HG02610 (cell line): ENCODE results near the gene ZYX.

Experiments used
- ATAC-seq: cut with Tn5 transposase; IDR thresholded peaks from one replicate; pipeline ENCODE4 v1.9.1; 2021; ENCODE audit warnings: mild to moderate bottlenecking, moderate library complexity; ENCODE audit not compliant: unreplicated experiment

Gene ZYX

DNA sequence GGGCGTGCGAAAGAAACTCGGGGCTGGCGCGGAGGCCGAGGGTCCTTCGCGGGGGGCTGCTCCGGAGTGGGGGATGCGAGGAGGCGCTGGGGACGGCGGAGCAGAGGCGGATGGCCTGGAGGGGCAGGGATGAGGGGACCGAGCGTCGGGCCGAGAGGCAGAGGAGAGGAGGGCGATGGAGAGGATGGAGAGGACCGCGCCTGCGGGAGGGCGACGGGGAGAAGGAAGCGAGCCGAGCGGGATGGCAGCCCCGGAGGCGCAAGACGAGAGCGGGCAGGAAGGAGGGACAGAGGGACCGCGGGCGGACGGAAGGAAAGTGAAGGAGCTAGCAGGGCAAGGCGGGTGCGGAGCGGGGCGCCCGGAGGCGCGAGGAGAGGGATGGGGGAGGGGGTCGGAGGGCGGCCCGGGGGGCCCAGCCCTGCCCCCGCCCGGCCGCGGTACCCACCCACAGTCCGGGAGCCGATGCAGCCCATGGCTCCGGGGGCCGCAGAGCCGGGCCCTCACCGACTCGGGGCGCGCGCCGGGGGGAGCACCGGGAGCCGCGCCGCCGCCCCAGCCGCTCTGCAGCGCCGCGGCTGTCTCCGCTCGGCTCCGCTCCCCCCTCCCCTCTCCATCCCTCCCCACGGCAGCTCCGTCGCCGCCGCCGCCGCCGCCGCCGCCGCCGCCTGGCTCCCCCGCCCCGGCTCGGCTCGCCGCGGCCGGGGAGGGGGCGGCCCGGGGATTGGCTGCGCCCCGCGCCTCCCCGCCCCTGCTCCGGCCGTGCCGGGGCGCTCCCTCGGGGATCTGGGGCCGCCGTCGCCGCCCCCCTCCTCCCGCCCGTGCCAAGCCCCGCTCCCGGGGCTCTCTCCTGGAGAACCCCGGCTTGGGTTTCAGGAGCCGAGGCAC is 18.8 kb upstream of the ZYX start, which contains the start of gene FAM131B:
TSS of gene FAM131B (minus strand) at position 583 of the 885 bp plus-strand sequence. CDS start at position 473, 110 bp downstream.
- ATAC-seq = no peak

DNA sequence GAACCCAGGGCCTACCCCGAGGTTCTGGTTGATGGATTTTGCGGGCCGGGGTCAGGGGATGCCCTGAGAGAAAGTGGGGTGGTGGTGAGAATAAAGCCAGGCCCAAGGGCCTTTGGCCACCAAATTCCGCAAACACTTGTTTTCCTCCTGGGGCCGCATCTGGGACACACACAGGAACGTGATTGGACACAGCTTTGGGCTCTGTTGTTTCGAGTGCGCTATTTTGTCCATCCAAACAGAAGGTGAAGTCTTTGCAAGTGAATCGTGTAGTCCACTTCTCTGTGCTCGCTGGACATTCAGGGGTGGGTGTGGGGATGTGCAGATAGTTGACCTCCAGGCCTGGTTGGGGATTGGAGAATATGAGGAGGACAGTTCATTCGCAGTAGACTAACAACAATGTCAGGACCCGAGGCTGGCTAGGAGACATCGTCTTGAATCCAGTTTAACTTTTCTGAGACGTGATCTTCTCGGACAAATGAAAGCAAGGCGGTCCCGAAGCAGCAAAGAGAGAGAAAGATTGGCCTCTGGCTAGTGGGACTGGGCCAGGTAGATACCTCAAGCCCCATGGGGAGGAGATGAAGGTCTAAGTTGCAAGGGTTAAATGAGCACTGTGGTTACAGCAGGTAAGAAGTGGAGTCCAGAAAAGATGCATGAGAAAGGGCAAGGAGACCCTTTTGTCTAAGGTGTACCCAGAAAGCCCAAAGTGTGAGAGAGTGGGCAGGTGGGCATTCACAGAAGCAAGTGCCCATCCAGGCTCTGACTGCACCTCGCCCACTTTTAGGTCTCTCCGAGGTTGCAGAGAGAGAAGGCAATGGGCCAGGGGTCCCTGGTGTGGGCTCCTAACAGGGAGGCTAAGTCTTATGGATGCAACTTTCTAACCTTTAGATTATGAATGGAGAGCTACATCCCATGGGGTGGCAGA is 17.9 kb upstream of the ZYX start:
- ATAC-seq = no peak

DNA sequence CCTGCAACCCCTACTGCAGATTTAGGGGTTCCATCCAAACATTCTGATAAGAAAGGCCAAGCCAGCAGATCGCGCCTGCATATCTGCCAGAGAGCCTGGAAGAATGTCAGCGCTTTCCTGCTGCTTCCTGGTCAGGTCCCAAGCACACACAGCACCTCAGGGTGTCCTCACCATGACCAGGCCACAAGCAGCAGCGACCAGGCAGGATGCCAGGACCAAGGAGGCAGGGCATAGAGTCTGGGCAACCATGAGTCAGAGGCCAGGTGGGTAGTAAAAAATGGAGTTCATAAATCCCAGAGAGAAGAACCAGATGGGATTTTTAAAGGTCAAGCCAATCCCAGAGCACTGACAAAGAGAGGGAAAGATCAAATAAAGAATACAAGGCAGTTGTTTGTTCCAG is 13.2 kb upstream of the ZYX start:
- no peak for ATAC-seq

DNA sequence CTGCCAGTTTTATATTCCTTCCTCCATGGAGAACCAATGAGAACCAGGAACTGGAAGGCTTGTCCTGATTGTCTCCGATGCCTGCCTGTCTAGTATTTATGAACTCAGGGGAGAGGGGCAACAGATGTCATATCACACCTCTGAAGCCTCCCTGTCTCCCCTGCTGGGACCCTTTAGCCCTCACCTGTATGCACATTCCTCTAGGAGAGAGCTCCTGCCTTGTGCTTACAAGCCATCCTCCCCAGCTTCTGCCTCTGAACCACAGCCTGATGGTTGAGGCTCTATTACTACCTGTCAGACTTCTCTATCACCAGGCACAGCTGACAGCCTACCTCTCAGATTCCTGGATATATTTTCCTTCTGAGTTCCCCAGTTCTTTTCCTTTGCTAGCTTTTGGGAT is 12.8 kb upstream of the ZYX start:
- no peak for ATAC-seq

DNA sequence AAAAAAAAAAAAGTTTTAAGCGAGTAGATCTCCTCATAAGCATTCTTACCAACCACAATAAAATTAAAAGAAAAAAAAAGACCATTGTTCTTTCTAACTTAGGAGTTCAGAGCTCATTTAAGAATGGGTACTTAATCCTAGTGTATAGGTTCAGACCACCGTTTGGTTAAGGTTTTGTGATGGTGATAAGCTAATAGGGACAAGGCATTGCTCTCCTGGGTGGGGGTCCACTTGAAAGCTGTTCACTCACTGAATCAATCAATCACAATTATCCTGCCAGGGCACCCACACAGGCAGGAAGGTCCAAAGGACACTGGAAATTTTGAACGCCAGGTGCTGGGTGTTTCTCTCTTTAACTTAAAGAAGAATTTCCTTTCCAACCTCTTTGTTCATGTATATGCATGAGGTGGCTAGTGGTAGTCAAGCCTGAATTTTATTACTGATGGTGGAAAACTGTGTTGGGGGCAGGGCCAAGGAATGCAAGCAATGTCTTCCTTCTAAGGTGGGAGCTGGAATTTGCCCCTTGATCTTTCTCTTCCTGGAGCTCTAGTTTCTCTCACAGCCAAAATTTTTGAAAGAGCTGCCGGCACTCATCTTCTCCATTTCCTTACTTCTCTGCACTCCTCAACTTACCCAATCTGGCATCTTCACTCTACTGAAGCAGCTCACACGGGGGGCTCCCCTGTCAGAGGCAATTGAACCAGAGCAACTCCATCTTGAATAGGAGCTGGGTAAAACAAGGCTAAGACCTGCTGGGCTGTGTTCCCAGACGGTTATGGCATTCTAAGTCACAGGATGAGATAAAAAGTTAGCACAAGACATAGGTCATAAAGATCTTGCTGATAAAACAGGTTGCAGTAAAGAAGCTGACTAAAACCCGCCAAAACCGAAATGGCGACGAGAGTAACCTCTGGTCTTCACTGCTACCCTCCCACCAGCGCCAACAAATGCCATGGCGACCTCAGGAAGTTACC is 11.2 kb upstream of the ZYX start:
- ATAC-seq = no peak

DNA sequence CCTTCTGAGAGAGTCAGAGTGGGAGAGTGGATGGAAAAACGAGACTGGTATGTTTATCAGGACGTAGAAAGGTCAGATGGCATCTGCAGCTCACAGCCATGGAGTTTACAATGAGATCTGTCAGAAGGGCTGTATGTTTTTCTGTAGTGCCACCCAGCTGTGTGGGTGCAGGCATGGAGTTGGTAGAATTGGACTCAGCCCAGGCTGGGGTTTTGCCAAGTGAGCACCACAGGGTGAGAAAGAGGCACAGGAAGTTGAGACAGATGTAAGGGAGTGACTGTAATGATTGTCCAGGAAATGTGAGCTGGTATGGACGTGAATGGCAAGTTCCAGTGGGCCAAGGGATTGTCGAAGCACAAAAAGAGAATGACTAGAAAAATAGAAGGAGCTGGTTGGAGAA is 9.1 kb upstream of the ZYX start:
- ATAC-seq = no peak

DNA sequence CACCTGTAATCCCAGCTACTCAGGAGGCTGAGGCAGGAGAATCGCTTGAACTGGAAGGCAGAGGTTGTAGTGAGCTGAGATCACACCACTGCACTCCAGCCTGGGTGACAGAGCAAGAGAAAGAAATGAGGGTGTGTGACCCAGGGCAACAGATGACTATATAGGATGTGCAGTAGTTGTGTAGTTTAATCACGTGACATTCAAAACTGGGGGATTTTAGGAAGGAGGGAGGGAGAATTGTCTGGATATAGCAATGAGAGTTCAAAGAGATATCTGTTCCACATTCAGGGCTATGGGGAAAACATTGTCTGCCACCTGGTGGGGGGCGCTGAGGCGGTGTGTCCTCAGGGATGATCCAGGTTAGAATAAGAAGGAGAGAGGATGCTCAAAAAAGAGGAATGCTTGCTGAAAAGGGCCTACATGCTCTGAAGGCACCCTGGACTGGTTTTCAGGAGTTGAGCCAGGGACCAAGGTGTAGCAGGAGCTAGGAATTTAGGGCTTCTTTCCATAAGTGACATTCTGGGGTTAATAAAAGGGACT is 7.8 kb upstream of the ZYX start:
- no peak for ATAC-seq

DNA sequence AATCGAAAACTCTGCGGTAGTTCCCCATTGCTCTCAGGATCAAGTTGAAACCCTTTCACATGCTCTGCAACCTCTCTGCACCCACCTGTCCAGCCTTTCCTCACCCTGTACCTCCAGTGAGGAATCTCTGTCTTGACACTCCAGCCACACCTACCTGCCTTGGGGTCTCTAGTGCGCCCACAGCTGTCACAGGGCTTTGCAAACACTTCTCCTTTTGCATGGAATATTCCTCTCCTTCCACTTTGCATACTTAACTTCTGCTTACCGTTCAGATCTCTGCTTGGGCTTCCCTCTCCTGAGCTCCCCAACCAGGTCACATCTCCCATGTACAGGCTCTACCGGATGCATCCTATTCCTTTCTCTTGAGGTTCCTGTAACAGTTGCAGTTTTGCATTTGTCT is 6.6 kb upstream of the ZYX start:
- ATAC-seq = no peak

DNA sequence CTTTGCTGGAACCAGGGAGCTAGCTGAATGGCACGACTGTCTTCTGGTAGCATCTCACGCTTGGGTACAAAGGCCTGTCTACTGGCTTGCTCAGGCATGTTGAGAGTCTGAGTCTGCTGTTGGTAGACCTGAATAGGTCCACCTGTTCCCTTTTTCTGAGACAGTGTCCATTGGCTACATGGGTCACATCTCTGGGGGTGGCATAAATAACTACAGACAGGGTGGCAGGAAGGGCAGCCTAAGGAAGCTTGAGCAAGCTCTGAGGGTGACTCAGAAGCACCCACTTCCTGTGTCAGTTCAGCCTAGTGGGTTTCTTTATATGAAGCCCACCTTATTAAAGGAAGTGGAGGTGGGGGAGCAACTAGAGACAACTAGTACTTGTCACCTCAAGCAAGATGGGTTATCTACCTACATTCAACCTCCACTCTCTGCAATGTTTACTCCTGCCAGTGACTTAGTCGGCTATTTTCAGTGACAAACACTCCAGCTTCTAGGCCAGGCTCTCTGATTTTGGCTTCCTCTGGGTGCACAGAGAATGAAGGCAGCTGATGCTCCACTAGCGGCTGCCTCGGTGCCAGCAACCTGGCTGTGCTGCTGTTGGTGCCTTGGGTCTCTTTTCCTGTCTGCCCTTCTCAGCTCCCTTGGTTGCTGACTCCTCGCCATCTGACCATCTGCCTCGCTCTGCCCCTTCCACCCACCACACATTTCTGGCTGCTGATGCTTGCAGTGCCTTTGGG is 5.7 kb upstream of the ZYX start:
- ATAC-seq = no peak

DNA sequence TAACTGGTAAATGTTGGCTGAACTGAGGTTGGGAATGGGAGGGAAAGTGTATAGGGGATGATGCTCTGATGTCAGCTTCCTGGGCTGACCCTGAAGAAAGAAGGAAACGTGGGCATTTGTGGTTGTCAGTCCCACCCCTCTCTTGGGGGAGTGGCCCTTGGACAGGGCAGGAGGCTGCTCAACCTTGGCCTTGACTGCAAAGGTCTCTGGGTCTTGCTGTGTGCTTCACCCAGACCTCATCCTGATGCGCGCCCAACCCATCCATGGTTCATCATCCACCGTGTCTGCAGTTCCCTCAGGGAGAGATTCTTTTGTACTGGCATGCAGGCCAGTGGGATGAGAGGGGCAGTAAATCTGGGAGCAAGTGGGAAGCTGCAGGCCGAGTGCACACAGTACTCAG is 4.7 kb upstream of the ZYX start:
- ATAC-seq = no peak

DNA sequence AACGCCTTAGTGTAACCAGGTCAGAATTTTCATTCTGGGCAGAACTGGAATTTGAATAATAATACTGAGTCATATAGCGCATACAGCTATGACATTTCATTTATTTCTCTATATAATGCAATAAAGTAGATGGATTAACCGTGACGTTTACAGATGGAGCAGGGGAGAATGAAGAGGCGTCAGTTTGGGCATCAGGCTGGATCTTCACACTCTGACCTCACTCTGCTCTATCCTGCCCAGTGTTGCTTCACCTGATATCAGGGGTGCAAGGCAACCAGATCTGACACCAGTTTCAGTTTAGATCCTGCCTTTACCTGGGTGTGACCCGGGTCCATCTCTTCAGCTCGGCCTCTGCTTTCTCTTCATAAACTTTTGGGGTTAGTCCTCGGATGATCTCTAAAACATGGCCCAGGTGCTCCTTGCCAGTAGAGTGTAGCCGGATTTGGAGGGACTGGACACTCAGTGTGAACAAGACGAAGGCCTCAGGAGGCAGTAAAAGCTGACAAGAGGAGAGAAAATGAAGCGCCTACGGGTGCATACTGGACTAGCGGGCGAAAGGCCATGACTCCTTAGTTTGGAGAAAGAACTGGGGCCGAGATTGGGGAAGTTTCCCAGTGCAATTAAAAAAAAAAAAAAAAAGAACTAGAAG is 1.4 kb upstream of the ZYX start:
- peak; percentile 2 for ATAC-seq

DNA sequence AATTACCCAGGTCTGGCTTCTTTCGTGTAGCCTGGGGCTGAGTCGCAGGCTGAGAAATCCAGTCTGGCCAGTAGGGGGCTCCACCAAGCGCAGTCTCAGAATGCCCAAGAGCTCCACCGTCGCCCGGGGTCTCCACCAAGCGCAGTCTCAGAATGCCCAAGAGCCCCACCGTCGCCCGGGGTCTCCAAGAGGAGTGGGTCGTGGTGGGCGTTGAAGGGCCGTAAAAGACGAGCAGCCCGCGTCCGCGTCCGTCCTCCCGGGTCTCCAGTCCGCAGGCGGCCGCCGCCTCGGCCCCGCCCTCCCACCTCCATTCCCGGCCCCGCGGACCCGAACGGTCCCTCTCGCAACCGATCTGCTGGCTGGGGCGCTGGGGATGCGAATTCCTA is 892 bp upstream of the ZYX start:
- ATAC-seq = peak; percentile 50

DNA sequence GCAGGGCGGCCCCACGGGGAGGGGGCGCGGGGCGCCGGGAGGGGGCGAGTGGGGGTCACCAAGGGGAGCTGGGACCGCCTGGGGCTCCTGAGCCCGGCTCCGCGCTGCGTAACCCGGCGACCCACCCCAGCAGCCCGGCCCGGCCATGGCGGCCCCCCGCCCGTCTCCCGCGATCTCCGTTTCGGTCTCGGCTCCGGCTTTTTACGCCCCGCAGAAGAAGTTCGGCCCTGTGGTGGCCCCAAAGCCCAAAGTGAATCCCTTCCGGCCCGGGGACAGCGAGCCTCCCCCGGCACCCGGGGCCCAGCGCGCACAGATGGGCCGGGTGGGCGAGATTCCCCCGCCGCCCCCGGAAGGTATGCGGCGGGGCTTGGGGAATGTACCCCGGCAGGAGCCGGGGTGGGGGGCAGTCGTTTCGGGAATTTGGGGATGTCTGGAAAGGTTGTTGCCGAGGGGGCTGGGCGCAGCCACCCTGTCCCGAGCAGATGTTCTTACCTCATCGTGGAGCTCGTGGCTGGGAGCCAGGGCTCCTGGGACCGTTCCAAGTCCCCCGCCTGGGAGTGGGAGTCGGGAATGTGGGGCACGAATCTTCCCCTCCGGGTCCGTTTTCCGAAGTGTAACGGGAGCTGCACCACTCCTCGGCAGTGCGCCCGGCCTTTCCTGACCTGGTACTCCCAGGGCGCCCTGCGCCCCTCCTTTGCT is 431 bp downstream of the ZYX start:
- ATAC-seq = peak; percentile 8

DNA sequence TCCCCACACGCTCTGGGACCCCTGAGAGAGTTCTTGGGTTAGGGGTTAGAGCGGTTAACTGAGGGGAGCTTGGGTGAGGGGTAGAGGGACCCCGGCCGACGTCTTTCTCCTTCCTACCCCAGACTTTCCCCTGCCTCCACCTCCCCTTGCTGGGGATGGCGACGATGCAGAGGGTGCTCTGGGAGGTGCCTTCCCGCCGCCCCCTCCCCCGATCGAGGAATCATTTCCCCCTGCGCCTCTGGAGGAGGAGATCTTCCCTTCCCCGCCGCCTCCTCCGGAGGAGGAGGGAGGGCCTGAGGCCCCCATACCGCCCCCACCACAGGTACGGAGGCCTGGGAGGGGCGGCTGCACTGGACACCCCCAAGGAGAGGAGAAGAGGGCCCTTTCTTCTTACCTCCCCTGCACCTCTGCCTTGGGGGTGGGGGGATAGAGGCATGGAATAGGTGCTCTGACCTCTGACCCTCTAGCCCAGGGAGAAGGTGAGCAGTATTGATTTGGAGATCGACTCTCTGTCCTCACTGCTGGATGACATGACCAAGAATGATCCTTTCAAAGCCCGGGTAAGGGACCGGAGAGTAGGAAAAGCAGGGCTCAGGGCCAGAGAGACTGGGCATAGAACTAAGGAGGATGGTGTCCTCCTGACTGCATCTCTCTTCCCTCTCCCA is 1.1 kb downstream of the ZYX start:
- no peak for ATAC-seq

DNA sequence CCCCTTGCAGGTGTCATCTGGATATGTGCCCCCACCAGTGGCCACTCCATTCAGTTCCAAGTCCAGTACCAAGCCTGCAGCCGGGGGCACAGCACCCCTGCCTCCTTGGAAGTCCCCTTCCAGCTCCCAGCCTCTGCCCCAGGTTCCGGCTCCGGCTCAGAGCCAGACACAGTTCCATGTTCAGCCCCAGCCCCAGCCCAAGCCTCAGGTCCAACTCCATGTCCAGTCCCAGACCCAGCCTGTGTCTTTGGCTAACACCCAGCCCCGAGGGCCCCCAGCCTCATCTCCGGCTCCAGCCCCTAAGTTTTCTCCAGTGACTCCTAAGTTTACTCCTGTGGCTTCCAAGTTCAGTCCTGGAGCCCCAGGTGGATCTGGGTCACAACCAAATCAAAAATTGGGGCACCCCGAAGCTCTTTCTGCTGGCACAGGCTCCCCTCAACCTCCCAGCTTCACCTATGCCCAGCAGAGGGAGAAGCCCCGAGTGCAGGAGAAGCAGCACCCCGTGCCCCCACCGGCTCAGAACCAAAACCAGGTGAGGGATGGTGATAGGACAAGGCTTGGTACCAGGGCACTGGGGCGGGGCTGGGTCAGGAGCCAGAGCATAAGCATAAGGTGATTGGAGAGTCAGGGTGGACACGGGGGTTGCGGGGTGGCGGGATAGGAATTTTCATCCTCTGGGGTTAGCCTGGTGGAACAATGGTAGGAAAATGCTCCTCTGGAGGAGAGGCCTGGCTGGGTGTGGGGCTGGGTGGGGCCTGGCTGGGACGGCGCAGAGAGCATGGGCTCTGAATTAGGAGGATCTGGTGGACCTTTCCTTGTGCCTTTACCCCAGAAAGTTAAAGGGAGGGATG is 1.9 kb downstream of the ZYX start:
- ATAC-seq = no peak

DNA sequence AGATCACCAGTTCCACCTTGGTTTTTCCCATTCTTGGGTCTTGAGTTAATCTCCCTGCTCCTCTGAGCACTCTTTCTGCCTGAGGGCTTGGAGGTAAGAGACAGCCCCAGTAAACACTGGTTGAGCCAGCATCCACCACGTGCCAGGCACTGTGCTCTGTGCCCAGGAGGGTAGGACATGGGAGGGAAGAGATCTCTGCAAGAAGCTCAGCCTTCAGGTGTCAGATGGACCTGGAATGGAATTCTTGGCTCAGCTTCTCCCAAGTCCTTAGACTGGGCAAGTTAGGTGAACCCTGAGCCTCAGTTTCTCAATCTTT is 2.5 kb downstream of the ZYX start:
- ATAC-seq = no peak

DNA sequence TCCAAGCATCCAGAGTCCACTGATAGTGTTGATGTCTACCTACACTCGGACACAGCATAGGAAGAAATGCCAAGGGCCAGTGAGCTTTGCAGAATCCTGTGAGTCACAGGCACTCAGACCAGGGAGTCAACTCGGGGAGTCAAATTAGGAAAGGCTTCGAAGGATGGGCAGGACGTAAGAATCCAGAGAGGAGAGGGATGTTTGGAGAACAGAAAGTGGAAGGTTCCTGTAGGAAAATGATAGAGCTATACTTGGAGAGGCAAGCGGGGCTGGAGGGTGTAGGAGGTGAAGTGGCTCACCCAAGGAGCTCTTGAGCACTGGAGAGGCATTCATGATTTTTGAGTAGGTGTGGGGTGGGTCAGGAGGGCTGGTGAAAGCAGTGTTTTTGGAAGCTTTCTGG is 3.0 kb downstream of the ZYX start:
- ATAC-seq = no peak
